Activated CD8-positive, alpha-beta memory T cell treated with anti-CD3 and anti-CD28 coated beads, Interleukin-2, amount 10 ng/mL, durations not matched to agents 7 days and 5 days (primary cell): Measurements from ENCODE around the gene REPS2. TPM values are rescaled to one million over a fixed set of nuclear protein-coding genes. Genes with fewer than 3 reads are reported as not detected.
A peak's percentile ranks its signal among the peaks of the same experiment; 100 is the strongest.

Experiments
- ATAC-seq: fragments of 150-1000 bp; cut with Tn5 transposase; one replicate; pipeline ENCODE4 v1.10.0; 2021; ENCODE audit warnings: moderate library complexity
- CTCF ChIA-PET: fragments of 350-600 bp; sonication (Branson Sonifier 250); formaldehyde crosslinking; loops from one replicate; lab custom pipeline; 2021; ENCODE audit warnings: antibody characterized with exemption; lab: Charles Lee
- DNase-seq: peaks from one replicate; pipeline ENCODE4 v3.0.0-alpha.2; 2020
- H3K27ac Mint-ChIP-seq: one replicate; pipeline ENCODE4 v1.8.0; 2021; ENCODE audit warnings: mild to moderate bottlenecking, mixed read lengths
- H3K27me3 Mint-ChIP-seq: one replicate; pipeline ENCODE4 v1.8.0; 2021; ENCODE audit warnings: mixed read lengths
- H3K36me3 Mint-ChIP-seq: one replicate; pipeline ENCODE4 v1.8.0; 2021; ENCODE audit warnings: mild to moderate bottlenecking, mixed read lengths
- H3K4me1 Mint-ChIP-seq: one replicate; pipeline ENCODE4 v1.8.0; 2021; ENCODE audit warnings: mixed read lengths
- H3K4me3 Mint-ChIP-seq: one replicate; pipeline ENCODE4 v1.8.0; 2021; ENCODE audit warnings: mild to moderate bottlenecking, moderate library complexity, mixed read lengths
- H3K9me3 Mint-ChIP-seq: one replicate; pipeline ENCODE4 v1.8.0; 2022; ENCODE audit warnings: low read depth, mixed read lengths
- total RNA-seq, 2 experiments: library from RNA; stranded (reverse); gene quantifications; one replicate each; pipeline ENCODE4 v1.2.3, GENCODE V29; 2021

The REPS2 gene
- total RNA-seq, 2 experiments from 2014 or later: not detected

DNA sequence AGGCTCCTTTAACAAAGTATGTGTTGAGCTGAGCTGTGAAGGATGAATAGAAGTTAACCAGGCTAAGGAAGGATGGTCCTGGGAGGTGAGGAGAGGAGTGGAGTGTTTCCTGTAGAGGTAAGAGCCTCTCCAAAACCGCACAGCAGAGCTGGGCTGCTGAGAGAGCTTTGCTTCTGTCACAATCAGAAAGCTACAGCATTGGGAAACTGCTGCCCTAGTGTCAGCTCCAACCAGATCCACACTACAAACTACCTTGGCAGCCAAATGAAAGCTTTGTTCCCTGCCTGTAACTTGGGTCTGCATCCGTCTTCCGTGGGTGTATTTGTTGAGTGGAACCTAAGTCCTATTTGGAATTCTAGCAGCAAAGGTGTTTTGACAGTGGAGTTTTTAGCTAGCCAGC lies 91.8 kb downstream of the REPS2 start:
- H3K9me3 Mint-ChIP-seq: no peaks in the 10 kb centered on the region
- H3K27me3 Mint-ChIP-seq: no peaks in the 10 kb centered on the region
- no peak overlapping the region for H3K4me3 Mint-ChIP-seq
- H3K4me1 Mint-ChIP-seq: no peaks in the 10 kb centered on the region
- no peak for ATAC-seq
- CTCF ChIA-PET: no interaction called here
- DNase-seq: no peak
- no peak overlapping the region for H3K27ac Mint-ChIP-seq
- H3K36me3 Mint-ChIP-seq: no peaks in the 10 kb centered on the region

DNA sequence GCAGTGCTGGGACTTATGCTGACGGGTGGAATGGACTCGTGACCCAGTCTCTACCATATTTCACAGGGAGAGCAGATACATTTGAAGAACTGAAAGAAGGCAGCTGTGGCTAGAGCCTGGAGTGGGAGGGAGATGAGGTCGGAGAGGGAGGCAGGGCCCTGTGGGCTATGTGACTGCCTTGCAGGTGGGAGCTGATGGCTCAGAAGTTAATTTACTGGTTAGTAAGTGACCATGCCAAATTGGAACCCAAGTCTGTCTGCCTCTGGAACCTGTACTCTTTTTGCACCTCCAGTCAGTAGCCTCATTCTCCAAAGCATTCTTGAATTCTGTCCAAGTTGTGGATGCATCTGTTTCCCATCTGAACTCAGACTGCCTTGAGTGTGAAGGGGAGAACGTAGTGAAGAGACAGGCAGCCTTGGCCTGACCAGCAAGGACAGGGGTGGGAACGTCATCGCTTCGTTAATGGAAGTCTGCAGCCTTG lies 92.3 kb downstream of the REPS2 start:
- Mint-ChIP-seq H3K27ac (no peak overlapping the region), H3K27me3 (no peaks in the 10 kb centered on the region), H3K4me1 (no peaks in the 10 kb centered on the region), H3K9me3 (no peaks in the 10 kb centered on the region), H3K4me3 (no peak overlapping the region), H3K36me3 (no peaks in the 10 kb centered on the region)
- ATAC-seq: no peak
- CTCF ChIA-PET: no interaction called here
- DNase-seq: no peak

- H3K27ac Mint-ChIP-seq: no peak overlapping the region
- no peaks in the 10 kb centered on the region for H3K27me3 Mint-ChIP-seq
- ATAC-seq (no peak), DNase-seq (no peak)
- no peaks in the 10 kb centered on the region for H3K9me3 Mint-ChIP-seq
- CTCF ChIA-PET: no interaction called here
- H3K4me3 Mint-ChIP-seq: no peak overlapping the region
- no peaks in the 10 kb centered on the region for H3K4me1 Mint-ChIP-seq
- no peaks in the 10 kb centered on the region for H3K36me3 Mint-ChIP-seq
These were observed 93.4 kb downstream of the REPS2 start for GRCh38 chrX:17039826-17040225.

GRCh38 chrX:17040711-17041110 lies 94.3 kb downstream of the REPS2 start:
- CTCF ChIA-PET: no interaction called here
- no peak overlapping the region for H3K27ac Mint-ChIP-seq

DNA sequence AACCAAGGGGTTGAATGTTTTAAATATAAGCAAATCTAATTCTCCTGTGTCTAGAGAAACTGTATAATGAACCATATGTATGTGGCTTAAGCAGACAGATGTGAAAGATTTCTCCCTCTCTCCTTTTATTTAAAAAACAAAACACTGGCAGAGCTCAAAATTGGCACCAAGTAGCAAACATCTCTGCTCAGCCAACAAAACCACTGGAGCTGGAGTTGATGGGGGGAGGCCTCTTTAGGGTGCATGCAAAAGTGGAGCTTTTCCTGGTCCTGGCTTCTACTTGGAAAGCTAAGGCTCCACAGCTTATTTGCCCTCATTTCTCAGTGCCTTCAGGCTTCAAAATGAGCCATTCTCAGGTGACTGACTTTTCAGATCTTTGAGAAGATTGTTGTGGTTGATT lies 95.6 kb downstream of the REPS2 start:
- H3K9me3 Mint-ChIP-seq: no peaks in the 10 kb centered on the region
- no peak overlapping the region for H3K27ac Mint-ChIP-seq
- H3K27me3 Mint-ChIP-seq: peaks cover 3% of the 10 kb centered on the region
- no peak for ATAC-seq
- DNase-seq: no peak
- no peak overlapping the region for H3K4me3 Mint-ChIP-seq
- H3K4me1 Mint-ChIP-seq: no peaks in the 10 kb centered on the region
- H3K36me3 Mint-ChIP-seq: no peaks in the 10 kb centered on the region
- CTCF ChIA-PET: no interaction called here

More at GRCh38 chrX:17040711-17041110, 94.3 kb downstream of the REPS2 start:
- no peaks in the 10 kb centered on the region for H3K9me3 Mint-ChIP-seq
- no peak overlapping the region for H3K4me3 Mint-ChIP-seq
- no peaks in the 10 kb centered on the region for H3K27me3 Mint-ChIP-seq
- DNase-seq: no peak
- H3K4me1 Mint-ChIP-seq: no peaks in the 10 kb centered on the region
- no peak for ATAC-seq
- H3K36me3 Mint-ChIP-seq: no peaks in the 10 kb centered on the region

DNA sequence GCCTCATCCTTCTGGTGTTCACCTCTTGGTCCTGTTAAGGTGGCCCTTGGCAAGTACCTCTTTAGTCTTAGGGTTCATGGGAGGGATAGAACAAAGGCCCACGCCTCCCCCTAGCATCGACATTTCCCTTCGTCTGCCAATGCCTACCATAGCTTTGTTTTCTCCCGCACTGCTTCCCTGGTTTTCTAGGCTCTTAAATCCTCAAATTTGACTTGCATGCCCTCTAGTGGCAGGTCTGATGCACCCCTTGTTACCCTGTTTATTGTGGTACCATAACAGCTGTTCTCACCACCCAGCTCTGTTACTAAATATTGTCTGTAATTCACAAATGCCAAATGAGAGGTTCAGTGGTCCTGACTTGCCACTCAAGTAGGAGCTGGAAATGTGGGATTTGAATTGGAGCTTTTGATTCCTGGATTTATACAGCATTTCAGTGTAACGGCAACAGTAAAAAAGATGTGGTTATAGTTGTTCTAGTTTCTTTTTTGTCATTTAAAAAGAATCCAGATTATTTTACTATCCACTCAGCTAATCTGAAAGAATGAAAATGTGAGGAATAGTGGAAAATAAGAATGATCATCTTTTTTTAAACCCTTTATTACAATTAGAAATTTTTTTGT lies 100.1 kb downstream of the REPS2 start:
- H3K4me3 Mint-ChIP-seq: no peak overlapping the region
- no peaks in the 10 kb centered on the region for H3K9me3 Mint-ChIP-seq
- CTCF ChIA-PET: interaction anchor here (1.0 to 2.7 kb wide), 8 partner anchors 10 to 222 kb away, joined by 3 to 22 read pairs (median 6); no protein-coding TSS in a partner anchor
- ATAC-seq (peak; percentile 49), DNase-seq (peak; percentile 51)
- peaks cover 3% of the 10 kb centered on the region for H3K27me3 Mint-ChIP-seq
- H3K27ac Mint-ChIP-seq: no peak overlapping the region
- no peaks in the 10 kb centered on the region for H3K36me3 Mint-ChIP-seq
- H3K4me1 Mint-ChIP-seq: no peaks in the 10 kb centered on the region

- peaks cover 3% of the 10 kb centered on the region for H3K27me3 Mint-ChIP-seq
- H3K27ac Mint-ChIP-seq: no peak overlapping the region
- CTCF ChIA-PET: interaction anchor here (1.0 to 2.7 kb wide), 8 partner anchors 11 to 223 kb away, joined by 3 to 22 read pairs (median 6); no protein-coding TSS in a partner anchor
- no peaks in the 10 kb centered on the region for H3K4me1 Mint-ChIP-seq
- no peak for DNase-seq
- H3K36me3 Mint-ChIP-seq: no peaks in the 10 kb centered on the region
- H3K4me3 Mint-ChIP-seq: no peak overlapping the region
- no peak for ATAC-seq
- no peaks in the 10 kb centered on the region for H3K9me3 Mint-ChIP-seq
These were observed 100.8 kb downstream of the REPS2 start for GRCh38 chrX:17047224-17047623.

GRCh38 chrX:17052210-17052609 lies 105.8 kb downstream of the REPS2 start:
- DNase-seq (no peak), ATAC-seq (no peak)
- no peak overlapping the region for H3K4me3 Mint-ChIP-seq
- H3K4me1 Mint-ChIP-seq: no peaks in the 10 kb centered on the region
- CTCF ChIA-PET: no interaction called here
- H3K27me3 Mint-ChIP-seq: no peaks in the 10 kb centered on the region
- H3K9me3 Mint-ChIP-seq: no peaks in the 10 kb centered on the region
- H3K36me3 Mint-ChIP-seq: no peaks in the 10 kb centered on the region
- H3K27ac Mint-ChIP-seq: no peak overlapping the region

- Mint-ChIP-seq H3K27ac (no peak overlapping the region), H3K9me3 (no peaks in the 10 kb centered on the region), H3K4me3 (no peak overlapping the region), H3K4me1 (no peaks in the 10 kb centered on the region), H3K27me3 (no peaks in the 10 kb centered on the region), H3K36me3 (no peaks in the 10 kb centered on the region)
- CTCF ChIA-PET: interaction anchor here (0.6 kb wide), 1 partner anchor 98 kb away, joined by 4 read pairs; no protein-coding TSS in a partner anchor
- ATAC-seq: no peak
- no peak for DNase-seq
These were observed 106.3 kb downstream of the REPS2 start for GRCh38 chrX:17052793-17053192.

DNA sequence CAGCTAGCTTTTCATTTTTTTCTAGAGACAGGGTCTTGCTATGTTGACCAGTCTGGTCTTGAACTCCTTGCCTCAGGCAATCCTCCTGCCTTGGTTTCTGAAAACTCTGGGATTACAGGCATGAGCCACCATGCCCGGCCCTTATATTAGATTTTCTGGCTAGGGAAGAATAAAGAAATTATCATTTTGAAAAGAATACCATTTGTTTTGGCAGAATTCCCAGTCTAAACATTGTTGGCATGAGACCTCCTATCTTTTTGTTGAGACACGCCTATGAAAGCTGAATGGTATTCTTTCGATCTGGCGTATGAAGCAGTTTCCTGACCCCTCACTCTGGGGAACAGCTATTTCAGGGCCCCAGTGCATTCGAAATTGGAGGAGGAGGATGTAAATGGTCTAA lies 107.0 kb downstream of the REPS2 start:
- Mint-ChIP-seq H3K4me1 (no peaks in the 10 kb centered on the region), H3K4me3 (no peak overlapping the region), H3K36me3 (no peaks in the 10 kb centered on the region), H3K27me3 (no peaks in the 10 kb centered on the region), H3K27ac (no peak overlapping the region), H3K9me3 (no peaks in the 10 kb centered on the region)
- no peak for ATAC-seq
- no peak for DNase-seq
- CTCF ChIA-PET: interaction anchor here (0.6 kb wide), 1 partner anchor 99 kb away, joined by 4 read pairs; no protein-coding TSS in a partner anchor

DNA sequence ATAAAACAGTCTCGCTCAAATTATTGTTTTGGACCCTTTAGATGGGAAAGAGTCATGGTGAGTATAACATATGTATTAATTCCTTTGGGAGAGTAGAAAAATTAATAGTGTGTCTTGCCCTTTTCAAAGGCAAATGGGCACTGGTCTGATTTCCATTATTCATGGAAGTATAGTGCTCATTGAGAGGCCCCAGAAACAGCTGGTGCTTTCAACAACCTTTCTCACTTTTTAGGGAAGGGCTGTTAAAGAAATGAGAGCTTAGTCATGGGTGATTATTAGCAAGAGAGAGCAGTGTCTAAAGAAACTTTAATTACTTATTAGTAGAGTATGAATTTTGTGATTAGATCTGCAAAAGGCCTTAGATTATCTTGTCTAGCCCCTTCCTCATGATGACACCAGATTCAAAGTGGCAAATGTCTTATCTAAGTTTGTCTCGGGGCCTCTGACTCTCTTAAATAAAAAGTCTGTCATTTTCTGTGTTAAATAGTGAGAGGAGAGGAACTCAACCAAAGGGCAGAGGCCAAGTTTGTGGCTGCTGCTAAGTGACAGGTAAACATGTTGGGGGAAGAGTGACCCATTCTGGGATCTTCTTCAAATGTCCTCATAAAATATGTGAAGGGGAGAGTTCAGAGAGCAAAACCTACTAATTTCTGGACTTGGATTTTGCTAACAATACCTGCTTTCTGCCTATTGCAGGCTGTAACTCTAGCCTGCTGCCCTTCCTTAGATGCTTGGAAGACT lies 110.6 kb downstream of the REPS2 start:
- Mint-ChIP-seq H3K27me3 (no peaks in the 10 kb centered on the region), H3K36me3 (no peaks in the 10 kb centered on the region), H3K9me3 (no peaks in the 10 kb centered on the region), H3K27ac (no peak overlapping the region), H3K4me3 (no peak overlapping the region), H3K4me1 (no peaks in the 10 kb centered on the region)
- ATAC-seq: no peak
- CTCF ChIA-PET: no interaction called here
- no peak for DNase-seq

DNA sequence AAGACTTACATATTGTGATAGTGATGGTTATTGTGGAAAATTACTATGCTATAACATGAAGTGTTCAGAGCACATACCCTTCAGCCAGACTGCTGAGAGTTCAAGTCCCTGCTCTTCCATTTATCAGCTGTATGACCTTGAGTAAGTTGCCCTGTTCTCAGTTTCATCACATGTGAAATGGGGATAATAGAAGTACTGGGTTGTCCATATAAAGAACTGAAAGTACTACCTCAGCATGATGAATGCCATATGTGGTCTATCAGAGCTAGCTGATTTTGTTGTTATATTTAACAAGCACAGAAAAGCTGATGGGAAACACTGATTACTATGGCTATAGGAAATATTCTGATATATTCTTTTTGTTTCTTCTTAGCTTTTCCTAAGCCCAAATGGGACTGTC lies 115.6 kb downstream of the REPS2 start:
- Mint-ChIP-seq H3K27me3 (no peaks in the 10 kb centered on the region), H3K4me3 (no peak overlapping the region), H3K9me3 (no peaks in the 10 kb centered on the region), H3K4me1 (no peaks in the 10 kb centered on the region), H3K27ac (no peak overlapping the region), H3K36me3 (no peaks in the 10 kb centered on the region)
- CTCF ChIA-PET: no interaction called here
- DNase-seq (no peak), ATAC-seq (no peak)

GRCh38 chrX:17065100-17065499 lies 118.6 kb downstream of the REPS2 start:
- CTCF ChIA-PET: no interaction called here
- no peak for ATAC-seq

DNA sequence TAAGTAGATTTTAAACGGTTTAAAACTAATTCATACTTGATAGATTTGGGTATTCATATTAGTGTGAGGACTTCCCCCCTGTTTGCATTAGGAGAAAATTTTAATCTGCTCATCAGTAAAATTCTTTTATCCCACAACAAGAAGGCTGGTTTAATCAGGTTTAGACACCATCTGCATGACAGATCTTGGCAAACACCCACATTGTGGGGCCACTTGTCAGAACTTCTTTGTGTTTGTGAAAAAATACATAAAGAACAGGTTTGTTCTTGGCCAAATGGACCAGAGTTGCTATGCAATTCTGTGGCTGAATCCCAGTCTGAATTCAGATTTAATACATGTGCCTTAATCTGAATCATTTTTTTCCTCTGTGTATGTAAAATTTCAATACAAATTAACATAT lies 121.1 kb downstream of the REPS2 start:
- Mint-ChIP-seq H3K4me1 (no peaks in the 10 kb centered on the region), H3K27ac (no peak overlapping the region), H3K36me3 (no peaks in the 10 kb centered on the region), H3K27me3 (peaks cover 2% of the 10 kb centered on the region), H3K4me3 (no peak overlapping the region), H3K9me3 (no peaks in the 10 kb centered on the region)
- ATAC-seq: no peak
- CTCF ChIA-PET: no interaction called here
- DNase-seq: no peak

More at GRCh38 chrX:17065100-17065499, 118.6 kb downstream of the REPS2 start:
- H3K27me3 Mint-ChIP-seq: no peaks in the 10 kb centered on the region
- no peak for DNase-seq
- H3K27ac Mint-ChIP-seq: no peak overlapping the region
- no peaks in the 10 kb centered on the region for H3K9me3 Mint-ChIP-seq
- H3K4me3 Mint-ChIP-seq: no peak overlapping the region
- H3K36me3 Mint-ChIP-seq: no peaks in the 10 kb centered on the region
- no peaks in the 10 kb centered on the region for H3K4me1 Mint-ChIP-seq
